ENCODE results near the gene CYP3A7. TPM values are rescaled to one million over a fixed set of nuclear protein-coding genes. Genes with fewer than 3 reads are reported as not detected.
"Not testable (repeated sequence)": the region's sequence is repeated elsewhere in the genome, so short reads cannot be mapped to it uniquely, and the experiment has no call there.

Gene CYP3A7
- 10 to 100 TPM in 1 of 4 donors, 1 to 10 TPM in 1, under 1 TPM in 2; 0.42 to 14.2 (median 1.1) TPM for polyA plus RNA-seq (ENCODE audit: insufficient read length in 4 of 4)

DNA sequence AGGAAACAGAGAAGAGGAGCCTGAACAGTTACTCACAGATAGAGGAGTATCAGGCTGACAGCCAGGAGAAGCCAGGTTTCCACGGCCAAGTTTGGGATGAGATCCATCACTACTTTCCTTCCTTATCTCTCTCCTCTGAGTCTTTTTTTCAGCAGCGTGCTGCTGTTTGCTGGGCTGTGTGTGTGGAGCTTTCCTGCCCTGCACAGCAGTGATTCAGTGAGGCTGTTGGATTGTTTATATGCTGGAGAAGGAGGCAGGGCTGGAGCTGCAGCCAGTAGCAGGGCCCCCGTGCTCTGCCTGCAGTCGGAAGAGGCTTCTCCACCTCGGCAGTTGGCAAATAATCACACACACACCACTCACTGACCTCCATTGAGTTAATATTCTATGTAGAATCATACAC lies at the start of gene CYP3A7:
CYP3A7 (minus strand) TSS at position 210 of the 400 bp plus-strand sequence; CDS start at position 107, 103 bp downstream.
- DNase-seq (ENCODE audit: low read depth in 4 of 4, low spot score in 3 of 4) = no peak

DNA sequence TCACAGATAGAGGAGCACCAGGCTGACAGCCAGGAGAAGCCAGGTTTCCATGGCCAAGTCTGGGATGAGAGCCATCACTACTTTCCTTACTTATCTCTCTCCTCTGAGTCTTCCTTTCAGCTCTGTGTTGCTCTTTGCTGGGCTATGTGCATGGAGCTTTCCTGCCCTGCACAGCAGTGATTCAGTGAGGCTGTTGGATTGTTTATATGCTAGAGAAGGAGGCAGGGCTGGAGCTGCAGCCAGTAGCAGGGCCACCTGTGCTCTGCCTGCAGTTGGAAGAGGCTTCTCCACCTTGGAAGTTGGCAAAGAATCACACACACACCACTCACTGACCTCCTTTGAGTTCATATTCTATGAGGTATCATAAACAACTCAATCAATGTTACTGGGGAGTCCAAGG lies 49.0 kb upstream of the CYP3A7 start, which contains the start of gene CYP3A4:
CYP3A4 (minus strand) TSS at position 178 of the 400 bp plus-strand sequence; CDS start at position 75, 103 bp downstream.
- DNase-seq (ENCODE audit: low read depth in 4 of 4, low spot score in 3 of 4) = no peak

DNA sequence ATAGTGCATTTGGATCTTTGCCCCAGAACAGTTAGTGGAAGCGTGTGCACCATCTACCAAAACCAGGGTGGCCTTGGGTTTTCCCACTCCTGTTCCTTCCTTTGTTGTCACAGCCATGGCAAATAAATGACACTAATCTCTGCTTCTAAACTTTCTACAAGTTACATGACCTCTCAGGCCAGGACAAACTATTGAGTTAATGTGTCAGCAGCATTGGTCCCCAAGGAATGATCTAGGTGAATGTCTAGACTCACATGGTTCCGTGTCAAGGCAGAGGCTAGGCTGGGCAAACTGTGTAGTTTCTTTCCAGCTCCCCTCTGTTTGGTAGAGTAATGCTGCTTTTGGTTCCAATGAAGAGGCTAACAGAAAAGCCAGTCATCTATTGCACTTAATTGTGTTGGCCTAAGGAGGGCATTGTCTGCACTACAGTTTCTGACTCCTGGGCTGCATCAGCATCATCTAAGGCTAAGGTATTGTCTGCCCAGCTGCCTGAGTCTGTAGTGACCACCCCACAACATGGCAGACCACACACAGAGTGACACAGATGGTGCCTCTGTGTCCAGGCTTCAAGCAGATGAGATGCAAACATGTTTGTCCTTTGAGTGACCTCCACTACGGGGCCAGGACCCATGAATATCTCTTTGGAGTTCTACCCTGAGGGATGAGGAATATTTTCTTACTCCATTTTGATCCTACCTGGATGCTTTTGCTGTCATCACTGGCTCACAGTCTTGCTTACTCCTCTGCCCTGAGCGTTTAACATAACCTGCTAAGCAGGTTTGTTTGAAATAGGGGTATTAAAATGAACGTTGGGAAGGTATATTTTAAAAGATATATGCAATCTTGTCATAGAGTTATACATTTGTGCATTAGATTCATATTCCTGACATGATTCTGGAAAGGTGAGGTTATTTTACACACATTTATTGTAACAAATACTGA lies 47.3 kb upstream of the CYP3A7 start:
- no peak for DNase-seq (ENCODE audit: low read depth in 4 of 4, low spot score in 3 of 4)

DNA sequence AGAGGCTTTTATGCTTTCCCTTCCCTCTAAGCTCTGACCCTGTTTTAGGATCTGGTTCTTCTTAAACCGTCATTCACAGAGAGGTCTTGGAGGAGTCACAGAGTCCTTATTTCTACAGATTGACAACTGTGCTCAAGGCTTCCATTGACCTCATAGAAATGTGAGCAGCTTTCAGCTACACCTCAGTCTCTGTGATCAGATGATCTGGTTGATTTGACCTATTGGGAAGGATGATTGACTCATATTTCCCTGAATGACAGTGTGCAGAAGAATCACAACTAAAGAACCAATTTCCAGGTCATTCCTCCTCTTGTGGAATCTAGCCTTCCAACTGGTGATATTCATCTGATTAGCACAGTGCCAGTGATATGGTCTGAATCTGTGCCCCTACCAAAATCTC lies 45.6 kb upstream of the CYP3A7 start:
- DNase-seq (ENCODE audit: low read depth in 4 of 4, low spot score in 3 of 4) = no peak

DNA sequence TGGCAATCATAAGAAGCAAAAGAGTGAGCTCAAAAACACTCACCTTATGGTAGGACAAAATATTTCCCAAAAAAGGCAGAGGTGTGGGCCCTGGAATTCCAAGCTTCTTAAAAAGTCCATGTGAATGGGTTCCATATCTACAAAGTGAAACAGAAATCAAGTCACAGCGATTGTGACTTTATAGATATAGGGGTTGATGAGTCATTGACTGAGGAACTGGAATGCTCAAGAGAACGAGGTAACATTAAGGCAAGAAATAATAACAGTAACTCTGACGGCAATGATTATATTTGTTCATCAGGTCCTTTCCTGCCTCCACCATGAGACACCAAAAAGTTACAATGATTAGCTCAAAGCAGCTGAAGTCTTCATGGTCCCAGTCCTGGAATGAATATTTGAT lies 45.0 kb upstream of the CYP3A7 start:
- no peak for DNase-seq (ENCODE audit: low read depth in 4 of 4, low spot score in 3 of 4)

DNA sequence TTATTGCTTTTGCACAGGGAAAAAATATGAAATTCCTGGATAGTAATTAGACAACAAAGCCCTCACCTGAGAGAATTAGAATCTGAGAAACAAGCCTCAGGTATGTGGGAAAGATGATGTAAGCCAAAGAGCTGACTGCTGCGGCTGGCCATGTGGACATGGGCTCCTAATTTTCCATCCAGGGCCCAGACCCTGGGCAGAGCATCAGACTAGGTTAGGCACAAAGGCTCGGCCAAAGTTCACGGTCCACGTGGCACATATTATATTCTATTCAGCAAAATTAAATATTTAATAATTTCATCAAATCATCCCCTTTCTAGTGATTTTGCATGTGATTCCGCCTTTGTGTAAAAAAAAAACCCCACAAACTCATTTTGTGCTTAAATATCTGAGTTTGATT lies 43.9 kb upstream of the CYP3A7 start:
- DNase-seq (ENCODE audit: low read depth in 4 of 4, low spot score in 3 of 4) = no peak

DNA sequence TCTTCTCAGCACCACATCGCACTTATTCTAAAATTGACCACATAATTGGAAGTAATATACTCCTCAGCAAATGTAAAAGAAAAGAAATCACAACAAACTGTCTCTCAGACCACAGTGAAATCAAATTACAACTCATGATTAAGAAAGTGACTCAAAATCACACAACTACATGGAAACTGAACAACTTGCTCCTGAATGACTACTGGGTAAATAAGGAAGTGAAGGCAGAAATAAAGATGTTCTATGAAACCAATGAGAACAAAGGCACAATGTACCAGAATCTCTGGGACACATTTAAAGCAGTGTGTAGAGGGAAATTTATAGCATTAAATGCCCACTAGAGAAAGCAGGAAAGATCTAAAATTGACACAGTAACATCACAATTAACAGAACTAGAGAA lies 38.4 kb upstream of the CYP3A7 start:
- DNase-seq (ENCODE audit: low read depth in 4 of 4, low spot score in 3 of 4) = not testable (repeated sequence)

DNA sequence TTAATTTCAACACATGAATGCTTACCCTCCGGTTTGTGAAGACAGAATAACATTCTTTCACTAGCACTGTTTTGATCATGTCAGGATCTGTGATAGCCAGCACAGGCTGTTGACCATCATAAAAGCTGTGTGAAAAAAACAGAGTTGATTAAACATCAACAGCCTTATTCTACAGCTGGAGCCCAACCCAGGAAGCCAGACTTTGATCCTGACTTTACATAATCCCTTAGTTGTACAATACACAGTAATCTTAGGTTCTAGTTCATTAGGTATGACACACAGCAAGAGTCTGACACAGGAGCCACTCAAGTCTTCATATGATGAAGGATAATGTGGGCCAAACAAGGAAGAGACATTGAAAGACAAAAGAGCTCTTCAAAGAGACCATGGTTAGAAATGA lies 37.6 kb upstream of the CYP3A7 start:
- no peak for DNase-seq (ENCODE audit: low read depth in 4 of 4, low spot score in 3 of 4)

DNA sequence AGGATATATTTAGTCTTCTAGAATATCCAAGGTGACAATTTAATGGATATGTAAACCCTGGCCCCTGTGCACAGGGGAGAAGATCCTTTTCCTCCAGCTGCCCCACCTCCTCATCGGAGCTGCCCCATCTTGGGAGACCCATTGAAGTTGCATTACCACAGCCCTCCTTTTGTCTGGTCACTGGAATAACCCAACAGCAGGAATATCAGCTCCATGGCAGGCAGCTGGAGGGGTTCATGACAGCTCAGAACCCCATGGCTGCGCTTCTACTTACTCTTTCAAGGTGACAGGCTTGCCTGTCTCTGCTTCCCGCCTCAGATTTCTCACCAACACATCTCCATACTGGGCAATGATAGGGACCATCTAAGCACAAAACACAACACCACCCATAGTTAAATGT lies 34.5 kb upstream of the CYP3A7 start:
- DNase-seq (ENCODE audit: low read depth in 4 of 4, low spot score in 3 of 4) = not testable (repeated sequence)

DNA sequence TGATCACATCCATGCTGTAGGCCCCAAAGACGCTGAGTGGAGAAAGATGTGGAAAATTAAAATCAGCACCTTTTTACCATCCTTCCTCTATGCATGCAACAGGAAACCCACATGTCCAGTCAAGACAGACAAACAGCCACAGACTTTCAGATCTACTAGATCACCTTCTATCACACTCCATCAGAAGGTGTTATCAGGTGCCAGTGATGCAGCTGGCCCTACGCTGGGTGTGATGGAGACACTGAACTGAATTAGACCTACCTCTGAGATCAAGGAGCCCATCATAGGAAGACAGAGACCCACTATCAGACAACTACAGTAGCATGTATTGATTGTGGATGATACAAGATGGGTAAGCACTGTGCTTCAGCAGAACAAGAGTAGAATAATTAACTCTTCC lies 33.5 kb upstream of the CYP3A7 start:
- no peak for DNase-seq (ENCODE audit: low read depth in 4 of 4, low spot score in 3 of 4)

DNA sequence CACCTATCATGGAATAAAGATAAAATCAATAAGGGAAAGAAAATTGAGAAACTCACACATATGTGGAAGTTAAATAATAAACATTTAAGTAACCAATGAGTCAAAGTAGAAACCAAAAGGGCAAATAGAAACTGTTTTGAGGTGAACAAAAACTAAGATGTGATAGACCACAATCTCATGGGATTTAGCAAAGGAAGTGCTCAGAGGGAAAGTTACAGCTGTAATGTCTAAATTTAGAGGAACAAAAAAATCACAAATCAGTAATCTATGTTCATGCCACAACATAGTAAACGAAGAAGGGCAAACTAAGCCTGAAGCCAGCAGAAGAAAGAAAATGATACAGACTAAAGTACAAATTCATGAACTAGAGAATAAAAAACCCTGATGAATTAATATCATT lies 32.7 kb upstream of the CYP3A7 start:
- DNase-seq (ENCODE audit: low read depth in 4 of 4, low spot score in 3 of 4) = no peak

DNA sequence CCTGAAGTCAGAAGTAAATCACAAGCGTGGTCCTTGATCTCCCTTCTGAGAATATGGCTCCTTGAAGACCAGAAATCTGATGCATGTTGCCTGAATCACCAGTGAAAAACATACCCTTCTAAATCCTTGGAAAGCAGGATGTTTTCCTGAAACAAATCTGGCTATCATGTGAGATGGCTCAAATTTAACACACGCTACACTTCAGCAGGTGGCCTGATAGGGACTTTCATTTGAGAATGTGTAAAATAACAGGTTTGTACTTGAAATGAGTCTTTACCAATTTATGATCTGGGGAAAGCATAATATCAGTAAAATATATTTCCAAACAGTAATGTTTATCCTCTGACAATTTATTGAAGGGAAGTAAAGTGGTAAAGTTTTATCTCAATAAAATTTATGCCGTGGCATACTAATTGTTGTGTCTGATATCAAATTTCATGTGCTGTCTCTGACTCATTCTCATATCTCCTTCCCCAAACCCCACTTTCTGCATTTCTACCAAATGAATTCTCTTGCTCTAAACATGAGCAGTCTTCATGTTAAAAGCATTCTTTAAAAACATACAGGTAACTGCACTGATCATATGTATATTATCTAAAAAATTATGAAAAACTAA lies 31.6 kb upstream of the CYP3A7 start:
- no peak for DNase-seq (ENCODE audit: low read depth in 4 of 4, low spot score in 3 of 4)

DNA sequence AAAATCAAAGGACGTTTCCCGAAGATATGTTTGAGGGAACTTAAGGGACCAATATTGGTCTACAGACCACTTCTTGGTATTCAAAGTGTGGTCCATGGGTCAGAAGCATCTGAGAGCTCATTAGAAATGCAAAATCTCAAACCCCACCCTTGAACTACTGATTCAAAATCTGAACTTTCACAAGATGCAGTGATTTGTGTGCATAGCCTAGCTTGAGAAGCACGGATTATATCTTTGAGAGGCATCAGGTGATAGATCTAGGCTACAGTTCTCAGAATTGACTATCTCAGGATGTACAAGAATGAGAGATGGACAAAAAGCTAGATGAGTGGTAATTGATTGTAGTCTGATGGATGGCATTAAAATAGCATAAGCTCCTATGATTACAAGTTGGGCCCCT lies 29.5 kb upstream of the CYP3A7 start:
- DNase-seq (ENCODE audit: low read depth in 4 of 4, low spot score in 3 of 4) = no peak

DNA sequence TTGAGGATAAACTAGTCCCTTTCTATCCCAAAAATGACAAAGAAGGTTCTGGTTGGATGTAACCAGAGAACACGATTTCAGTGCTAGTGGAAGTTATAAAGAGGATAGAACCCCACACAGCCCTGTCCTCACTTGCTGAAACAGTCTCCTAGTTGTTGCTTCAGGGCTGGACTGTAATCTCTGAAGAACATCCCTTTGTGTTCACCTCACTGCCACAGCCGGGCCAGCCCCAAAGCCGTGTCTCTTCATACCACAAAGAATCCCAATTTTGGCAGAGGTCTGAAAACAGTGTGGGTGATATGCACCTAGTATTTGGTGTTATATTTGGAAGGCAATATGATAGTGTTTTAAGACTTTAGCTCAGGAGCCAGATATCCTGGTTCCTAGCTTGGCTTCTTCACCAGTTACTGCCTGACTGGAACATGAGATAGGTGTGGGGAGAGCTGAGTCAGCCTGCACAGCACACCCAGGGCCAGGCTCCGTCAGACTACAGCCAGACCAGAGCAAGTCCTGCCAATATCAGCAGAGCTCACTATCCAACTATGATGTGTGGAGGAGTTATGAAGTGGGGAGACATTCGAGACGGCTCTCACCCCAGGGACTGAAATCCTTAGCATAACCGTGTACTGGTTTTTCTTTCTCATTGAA lies 27.8 kb upstream of the CYP3A7 start:
- no peak for DNase-seq (ENCODE audit: low read depth in 4 of 4, low spot score in 3 of 4)

DNA sequence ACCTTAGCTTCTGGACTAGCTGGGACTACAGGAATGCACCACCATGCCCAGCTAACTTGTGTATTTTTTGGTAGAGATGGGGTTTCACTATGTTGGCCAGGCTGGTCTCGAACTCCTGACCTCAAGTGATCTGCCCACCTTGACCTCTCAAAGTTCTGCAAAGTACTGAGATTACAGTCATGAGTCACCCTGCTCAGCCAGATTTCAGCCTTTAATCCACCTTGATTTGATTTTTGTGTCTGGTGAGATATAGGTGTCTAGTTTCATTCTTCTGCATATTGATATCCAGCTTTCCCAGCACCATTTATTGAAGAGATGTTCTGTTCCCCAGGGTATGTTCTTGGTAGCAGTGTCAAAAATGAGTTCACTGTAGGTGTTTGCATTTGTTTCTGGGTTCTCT lies 20.1 kb upstream of the CYP3A7 start:
- DNase-seq (ENCODE audit: low read depth in 4 of 4, low spot score in 3 of 4) = no peak

DNA sequence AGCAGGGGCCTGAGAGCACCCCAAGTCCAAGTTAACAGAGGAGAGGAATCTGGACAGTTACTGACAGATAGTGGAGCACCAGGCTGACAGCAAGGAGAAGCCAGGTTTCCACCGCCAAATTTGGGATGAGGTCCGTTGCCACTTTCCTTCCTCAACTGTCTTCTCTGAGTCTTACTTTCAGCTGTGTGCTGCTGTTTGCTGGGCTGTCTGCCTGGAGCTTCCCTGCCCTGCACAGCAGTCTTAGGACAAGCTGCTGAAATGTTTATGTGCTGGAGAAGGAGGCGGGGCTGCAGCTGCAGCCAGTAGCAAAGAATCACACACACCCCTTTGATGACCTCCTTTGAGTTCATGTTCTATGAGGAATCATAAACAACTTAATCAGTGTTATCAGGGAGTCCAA lies 17.4 kb upstream of the CYP3A7 start:
- DNase-seq (ENCODE audit: low read depth in 4 of 4, low spot score in 3 of 4) = no peak

DNA sequence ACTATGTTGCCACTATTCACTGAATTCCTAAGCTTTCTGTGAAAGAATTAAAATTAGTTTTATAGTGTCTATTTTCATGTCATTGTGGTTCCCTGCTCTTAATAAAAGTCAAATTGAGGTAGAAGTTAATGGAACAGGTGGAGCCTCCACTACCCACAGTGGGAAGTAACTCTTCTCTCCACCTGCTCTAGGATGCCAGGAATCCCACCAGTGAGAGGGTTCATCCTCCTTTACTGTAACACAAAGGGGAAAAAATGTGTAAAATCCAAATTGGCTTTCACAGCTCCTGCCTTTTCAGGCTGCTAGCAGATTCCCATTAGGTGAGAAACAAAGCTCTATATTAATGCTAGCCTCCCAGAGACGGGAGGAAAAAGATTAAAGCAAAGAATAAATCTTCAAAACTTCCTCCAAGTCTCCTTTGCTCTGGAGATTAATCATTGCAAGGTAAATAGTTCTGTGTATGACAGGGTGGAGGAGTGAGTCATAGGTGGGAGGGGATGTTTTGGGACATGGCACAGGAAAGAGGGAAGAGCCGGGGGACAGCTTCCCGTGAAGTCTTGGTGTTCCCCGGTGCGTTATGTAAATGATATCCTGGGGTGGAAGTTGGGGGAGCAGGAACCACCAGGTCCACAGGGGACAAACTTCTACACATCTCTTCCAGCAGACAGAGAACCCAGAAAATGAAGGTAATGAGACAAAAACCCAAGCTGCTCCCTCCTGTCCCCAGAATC lies 16.5 kb upstream of the CYP3A7 start:
- DNase-seq (ENCODE audit: low read depth in 4 of 4, low spot score in 3 of 4) = not testable (repeated sequence)

DNA sequence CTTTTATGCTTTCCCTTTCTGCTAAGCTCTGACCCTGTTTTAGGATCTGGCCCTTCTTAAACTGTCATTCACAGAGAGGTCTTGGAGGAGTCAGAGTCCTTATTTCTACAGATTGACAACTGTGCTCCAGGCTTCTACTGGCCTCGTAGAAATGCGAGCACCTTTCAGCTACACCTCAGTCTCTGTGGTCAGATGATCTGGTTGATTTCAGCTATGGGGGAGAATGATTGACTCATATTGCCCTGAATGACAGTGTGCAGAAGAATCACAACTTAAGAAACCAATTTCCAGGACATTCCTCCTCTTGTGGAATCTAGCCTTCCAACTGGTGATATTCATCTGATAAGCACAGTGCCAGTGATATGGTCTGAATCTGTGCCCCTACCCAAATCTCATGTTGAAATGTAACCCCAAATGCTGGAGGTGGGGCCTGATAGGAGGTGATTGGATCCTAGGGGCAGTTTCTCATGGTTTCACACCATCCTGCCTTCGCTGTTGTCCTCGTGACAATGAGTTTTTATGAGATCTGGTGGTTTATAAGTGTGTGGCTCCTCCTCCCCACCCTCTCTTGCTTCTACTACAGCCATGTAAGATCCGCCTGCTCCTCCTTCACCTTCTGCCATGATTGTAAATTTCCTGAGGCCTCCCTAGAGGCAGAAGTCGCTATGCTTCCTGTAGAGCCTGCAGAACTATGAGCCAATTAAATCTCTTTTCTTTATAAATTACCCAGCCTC lies 14.0 kb upstream of the CYP3A7 start:
- DNase-seq (ENCODE audit: low read depth in 4 of 4, low spot score in 3 of 4) = no peak

DNA sequence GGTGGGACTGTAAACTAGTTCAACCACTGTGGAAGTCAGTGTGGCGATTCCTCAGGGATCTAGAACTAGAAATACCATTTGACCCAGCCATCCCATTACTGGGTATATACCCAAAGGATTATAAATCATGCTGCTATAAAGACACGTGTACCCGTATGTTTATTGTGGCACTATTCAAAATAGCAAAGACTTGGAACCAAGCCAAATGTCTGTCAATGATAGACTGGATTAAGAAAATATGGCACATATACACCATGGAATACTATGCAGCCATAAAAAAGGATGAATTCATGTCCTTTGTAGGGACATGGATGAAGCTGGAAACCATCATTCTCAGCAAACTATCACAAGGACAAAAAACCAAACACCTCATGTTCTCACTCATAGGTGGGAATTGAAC lies 11.9 kb upstream of the CYP3A7 start:
- DNase-seq (ENCODE audit: low read depth in 4 of 4, low spot score in 3 of 4) = not testable (repeated sequence)

DNA sequence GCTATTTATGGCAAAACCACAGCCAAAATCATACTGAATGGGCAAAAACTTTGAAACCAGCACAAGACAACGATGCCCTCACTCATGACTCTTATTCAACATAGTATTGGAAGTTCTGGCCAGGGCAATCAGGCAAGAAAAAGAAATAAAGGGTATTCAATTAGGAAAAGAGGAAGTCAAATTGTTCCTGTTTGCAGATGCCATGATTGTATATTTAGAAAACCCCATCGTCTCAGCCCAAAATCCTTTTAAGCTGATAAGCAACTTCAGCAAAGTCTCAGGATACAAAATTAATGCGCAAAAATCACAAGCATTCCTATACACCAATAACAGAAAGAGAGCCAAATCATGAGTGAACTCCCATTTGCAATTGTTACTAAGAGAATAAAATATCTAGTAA lies 10.4 kb upstream of the CYP3A7 start:
- DNase-seq (ENCODE audit: low read depth in 4 of 4, low spot score in 3 of 4) = not testable (repeated sequence)

Data from left renal pelvis (tissue), 4 donors.